ENCODE data around the gene COMMD10. TPM values are rescaled to one million over a fixed set of nuclear protein-coding genes. Genes with fewer than 3 reads are reported as not detected.

The COMMD10 gene
- total RNA-seq, 4 donors from 2014 or later: 10.6 to 34.6 (median 15.2) TPM

DNA sequence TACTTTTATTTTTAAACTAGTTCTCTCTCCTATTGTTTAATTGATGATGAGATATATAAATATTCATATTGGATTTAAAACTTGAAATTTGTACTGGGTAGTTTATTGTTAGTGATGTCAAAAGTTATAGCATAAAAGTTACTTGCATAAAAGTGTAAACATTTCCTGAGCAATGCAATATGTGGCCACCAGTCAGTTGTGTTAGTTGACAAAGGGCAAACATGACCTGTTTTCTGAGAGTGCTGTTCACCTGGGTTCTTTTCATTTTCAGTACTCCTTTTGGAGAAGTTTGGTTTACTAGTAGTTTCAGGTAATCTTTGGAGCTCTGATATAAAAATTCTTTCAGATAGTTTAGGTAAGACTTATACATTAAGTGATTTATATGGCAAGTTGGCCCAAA is 69.4 kb downstream of the COMMD10 start:
- H3K4me1 ChIP-seq: peaks cover 0 to 2% of the 10 kb centered on the region in 2 donors
- no peaks in the 10 kb centered on the region for H3K27me3 ChIP-seq
- H3K9me3 ChIP-seq: no peaks in the 10 kb centered on the region
- H3K27ac ChIP-seq: no peak overlapping the region
- no peak for TF ChIP-seq POLR2A (IDR thresholded peaks at IDR 0.05)
- TF ChIP-seq, protein P1, sequence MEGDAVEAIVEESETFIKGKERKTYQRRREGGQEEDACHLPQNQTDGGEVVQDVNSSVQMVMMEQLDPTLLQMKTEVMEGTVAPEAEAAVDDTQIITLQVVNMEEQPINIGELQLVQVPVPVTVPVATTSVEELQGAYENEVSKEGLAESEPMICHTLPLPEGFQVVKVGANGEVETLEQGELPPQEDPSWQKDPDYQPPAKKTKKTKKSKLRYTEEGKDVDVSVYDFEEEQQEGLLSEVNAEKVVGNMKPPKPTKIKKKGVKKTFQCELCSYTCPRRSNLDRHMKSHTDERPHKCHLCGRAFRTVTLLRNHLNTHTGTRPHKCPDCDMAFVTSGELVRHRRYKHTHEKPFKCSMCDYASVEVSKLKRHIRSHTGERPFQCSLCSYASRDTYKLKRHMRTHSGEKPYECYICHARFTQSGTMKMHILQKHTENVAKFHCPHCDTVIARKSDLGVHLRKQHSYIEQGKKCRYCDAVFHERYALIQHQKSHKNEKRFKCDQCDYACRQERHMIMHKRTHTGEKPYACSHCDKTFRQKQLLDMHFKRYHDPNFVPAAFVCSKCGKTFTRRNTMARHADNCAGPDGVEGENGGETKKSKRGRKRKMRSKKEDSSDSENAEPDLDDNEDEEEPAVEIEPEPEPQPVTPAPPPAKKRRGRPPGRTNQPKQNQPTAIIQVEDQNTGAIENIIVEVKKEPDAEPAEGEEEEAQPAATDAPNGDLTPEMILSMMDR (IDR thresholded peaks at IDR 0.05 in 4 of 5, conservative IDR thresholded peaks at IDR 0.05 in 1 of 5): no peak
- no peak overlapping the region for H3K4me3 ChIP-seq
- no peaks in the 10 kb centered on the region for H3K36me3 ChIP-seq
- ATAC-seq (no peak), DNase-seq (no peak)
- in situ Hi-C loops (cut with MboI; ENCODE audit: low sequenced_read_pairs in 4 of 4): no loop called here
- intact Hi-C loops (cut with DNase I; ENCODE audit: low total_unique reads): no loop called here

DNA sequence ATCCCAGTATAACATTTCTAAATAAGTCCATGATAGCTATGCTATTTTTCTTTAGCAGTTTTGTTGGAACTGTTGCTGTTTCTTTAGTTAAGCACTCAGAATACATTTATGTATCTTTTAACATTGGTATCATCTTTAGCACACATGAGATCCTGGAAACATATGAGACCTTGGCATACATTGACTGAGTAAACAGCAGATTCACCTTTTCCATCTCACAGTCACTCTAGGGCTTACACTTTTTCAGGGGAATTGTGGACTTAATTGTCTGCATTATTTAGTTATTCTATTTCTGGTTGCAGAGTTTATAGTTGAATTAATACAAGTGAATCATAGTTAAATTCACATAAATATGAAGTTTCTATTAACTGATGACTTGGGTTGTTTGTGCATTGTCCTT is 70.1 kb downstream of the COMMD10 start:
- H3K27ac ChIP-seq: no peak overlapping the region
- peaks cover 0 to 2% of the 10 kb centered on the region in 2 donors for H3K4me1 ChIP-seq
- DNase-seq (no peak), ATAC-seq (no peak)
- H3K27me3 ChIP-seq: no peaks in the 10 kb centered on the region
- in situ Hi-C loops (cut with MboI; ENCODE audit: low sequenced_read_pairs in 4 of 4): no loop called here
- no peaks in the 10 kb centered on the region for H3K36me3 ChIP-seq
- no peaks in the 10 kb centered on the region for H3K9me3 ChIP-seq
- H3K4me3 ChIP-seq: no peak overlapping the region
- intact Hi-C loops (cut with DNase I; ENCODE audit: low total_unique reads): no loop called here
- TF ChIP-seq, protein P1 (IDR thresholded peaks at IDR 0.05 in 4 of 5, conservative IDR thresholded peaks at IDR 0.05 in 1 of 5): no peak
- TF ChIP-seq POLR2A (IDR thresholded peaks at IDR 0.05): no peak

DNA sequence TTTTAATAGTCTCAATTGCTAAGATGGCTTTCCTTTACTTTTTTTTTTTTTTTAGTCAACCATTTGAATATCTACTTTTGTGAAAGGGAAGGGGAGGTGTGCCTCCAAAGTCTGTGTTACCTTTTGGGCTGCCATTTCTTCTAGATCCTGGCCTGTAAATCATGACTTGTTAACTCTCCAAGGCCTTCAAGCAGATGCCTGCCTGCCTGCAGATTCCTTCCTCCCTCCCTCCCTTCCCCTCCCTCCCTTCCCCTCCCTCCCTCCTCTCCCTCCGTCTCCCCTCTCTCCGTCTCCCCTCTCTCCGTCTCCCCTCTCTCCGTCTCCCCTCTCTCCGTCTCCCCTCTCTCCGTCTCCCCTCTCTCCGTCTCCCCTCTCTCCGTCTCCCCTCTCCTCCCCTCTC is 73.1 kb downstream of the COMMD10 start:
- intact Hi-C loops (cut with DNase I; ENCODE audit: low total_unique reads): no loop called here
- no peaks in the 10 kb centered on the region for H3K36me3 ChIP-seq
- H3K4me1 ChIP-seq: peaks cover 14 to 21% of the 10 kb centered on the region in 2 donors
- TF ChIP-seq POLR2A (IDR thresholded peaks at IDR 0.05): no peak
- TF ChIP-seq, protein P1 (IDR thresholded peaks at IDR 0.05 in 4 of 5, conservative IDR thresholded peaks at IDR 0.05 in 1 of 5): no peak
- in situ Hi-C loops (cut with MboI; ENCODE audit: low sequenced_read_pairs in 4 of 4): no loop called here
- no peak overlapping the region for H3K4me3 ChIP-seq
- H3K9me3 ChIP-seq: no peaks in the 10 kb centered on the region
- ATAC-seq (no peak), DNase-seq (no peak)
- H3K27ac ChIP-seq: no peak overlapping the region
- no peaks in the 10 kb centered on the region for H3K27me3 ChIP-seq

DNA sequence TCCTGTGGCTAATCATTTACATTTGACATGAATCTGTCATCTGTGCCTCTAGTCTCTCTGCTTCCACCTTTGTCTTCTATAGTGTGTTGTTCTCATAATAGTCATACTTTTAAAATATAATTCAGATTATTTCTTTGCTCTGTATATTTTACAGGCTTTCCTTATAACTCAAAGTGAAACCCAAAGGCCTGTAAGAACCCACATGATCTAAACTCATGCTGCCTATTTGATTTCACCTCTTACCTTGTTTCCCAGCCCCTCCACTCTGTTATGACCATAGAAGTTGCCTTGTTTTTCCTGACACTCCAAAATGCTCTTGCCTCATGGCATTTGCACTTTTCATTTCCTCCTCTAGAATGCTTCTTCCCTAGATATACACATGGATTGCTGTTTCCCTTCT is 74.2 kb downstream of the COMMD10 start:
- Histone ChIP-seq H3K36me3 (no peaks in the 10 kb centered on the region), H3K9me3 (no peaks in the 10 kb centered on the region), H3K27ac (no peak overlapping the region), H3K27me3 (no peaks in the 10 kb centered on the region), H3K4me1 (peaks cover 14 to 21% of the 10 kb centered on the region in 2 donors), H3K4me3 (no peak overlapping the region)
- ATAC-seq (no peak), DNase-seq (no peak)
- in situ Hi-C loops (cut with MboI; ENCODE audit: low sequenced_read_pairs in 4 of 4) (no loop called here), intact Hi-C loops (cut with DNase I; ENCODE audit: low total_unique reads) (no loop called here)
- TF ChIP-seq POLR2A (IDR thresholded peaks at IDR 0.05): no peak
- TF ChIP-seq, protein P1 (IDR thresholded peaks at IDR 0.05 in 4 of 5, conservative IDR thresholded peaks at IDR 0.05 in 1 of 5): no peak

DNA sequence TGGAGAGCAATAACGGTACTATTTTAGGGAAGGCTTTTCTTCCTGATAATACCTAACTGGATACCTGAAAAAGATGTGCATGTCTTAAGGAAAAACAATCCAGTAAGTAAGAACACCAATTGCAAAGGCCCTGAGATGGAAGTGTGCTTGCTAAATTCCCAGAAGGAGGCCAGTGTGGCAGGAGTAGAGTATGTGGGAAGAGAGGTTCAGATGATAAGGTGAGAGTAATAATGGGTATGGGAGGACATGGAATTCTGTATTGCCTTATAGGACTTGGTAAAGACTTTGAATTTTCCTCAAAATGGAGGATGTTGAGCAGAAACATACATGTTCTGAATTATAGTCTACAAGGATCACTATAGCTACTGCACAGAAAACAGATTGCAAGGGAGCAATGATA is 89.3 kb downstream of the COMMD10 start:
- TF ChIP-seq, protein P1 (IDR thresholded peaks at IDR 0.05 in 4 of 5, conservative IDR thresholded peaks at IDR 0.05 in 1 of 5): no peak
- TF ChIP-seq POLR2A (IDR thresholded peaks at IDR 0.05): no peak
- Histone ChIP-seq H3K4me3 (no peak overlapping the region), H3K9me3 (no peaks in the 10 kb centered on the region), H3K27ac (no peak overlapping the region), H3K27me3 (no peaks in the 10 kb centered on the region), H3K4me1 (no peaks in the 10 kb centered on the region), H3K36me3 (no peaks in the 10 kb centered on the region)
- intact Hi-C loops (cut with DNase I; ENCODE audit: low total_unique reads) (no loop called here), in situ Hi-C loops (cut with MboI; ENCODE audit: low sequenced_read_pairs in 4 of 4) (no loop called here)
- no peak for DNase-seq
- ATAC-seq: no peak
